ENCODE measurements around the gene TMEM163. TPM values are rescaled to one million over a fixed set of nuclear protein-coding genes. Genes with fewer than 3 reads are reported as not detected.

TMEM163 gene
- total and polyA plus RNA-seq, 2 of the 13 experiments (the other 11 are each of a cell fraction or from before 2014, with no cell fraction given), result 0.05 TPM; not detected in 1

- Histone ChIP-seq H3K9ac (ENCODE audit: insufficient read depth, low read depth, low read length) (no peak overlapping the region), H3K36me3 (replicated peaks in 1 of 2; ENCODE audit: control insufficient read depth in 1 of 2, insufficient read depth in 2 of 2, low read length in 2 of 2) (no peaks in the 10 kb centered on the region), H3K9me3 (ENCODE audit: low read length) (no peaks in the 10 kb centered on the region), H3K27me3 (ENCODE audit: control insufficient read depth in 1 of 2, insufficient read depth in 2 of 2, low read length in 2 of 2) (peaks cover 0 to 29% of the 10 kb centered on the region in 2 experiments; a peak in 2 of 5 replicates), H2AFZ (ENCODE audit: low read length) (no peak overlapping the region), H4K20me1 (ENCODE audit: insufficient read depth, low read length) (no peaks in the 10 kb centered on the region), H3K4me3 (replicated peaks in 1 of 3; ENCODE audit: insufficient read depth in 1 of 3, low read depth in 2 of 3, low read length in 3 of 3) (no peak overlapping the region), H3K4me1 (ENCODE audit: insufficient read depth, low read length) (no peaks in the 10 kb centered on the region), H3K4me2 (ENCODE audit: low read depth, low read length) (no peak overlapping the region), H3K27ac (ENCODE audit: extremely low read length, insufficient read depth, low read length) (no peak overlapping the region), H3K79me2 (ENCODE audit: insufficient read depth, low read length) (no peaks in the 10 kb centered on the region)
- ATAC-seq (no peak), FAIRE-seq (no peak), DNase-seq (ENCODE audit: low spot score) (no peak)
- ChIA-PET CTCF (ENCODE audit: low intra/inter-chr PET ratio, low total read pairs) (no interaction called here), POLR2A (no interaction called here)
- 20% methylated on average over 5 of the region's 5 CpGs for WGBS (ENCODE audit: low lambda C conversion rate)
- BruUV-seq (replicated peaks), result no TSS peak
- in situ Hi-C loops (cut with HindIII; ENCODE audit: extremely low pct_ligation_motif_present, low pct_unique_long_range_greater_than_20kb), result no loop called here
- intact Hi-C loops (cut with micrococcal nuclease; ENCODE audit: unreplicated experiment), result no loop called here
- TF ChIP-seq ZNF234 (CRISPR knock-in tag; conservative IDR thresholded peaks at IDR 0.05) (no peak), CERS6 (CRISPR knock-in tag; IDR thresholded peaks at IDR 0.05) (no peak), NFE2 (CRISPR knock-in tag; IDR thresholded peaks at IDR 0.05) (no peak), ARNT2 (CRISPR knock-in tag; IDR thresholded peaks at IDR 0.05; ENCODE audit: low read depth) (no peak), ZNF3 (CRISPR knock-in tag; IDR thresholded peaks at IDR 0.05) (no peak), SRSF9 (IDR thresholded peaks at IDR 0.05; ENCODE audit: borderline replicate concordance, insufficient read depth, low read depth, low read length, poor library complexity, severe bottlenecking) (no peak), ZSCAN30 (CRISPR knock-in tag; IDR thresholded peaks at IDR 0.05) (no peak), SP4 (CRISPR knock-in tag; IDR thresholded peaks at IDR 0.05) (no peak), ZNF776 (CRISPR knock-in tag; IDR thresholded peaks at IDR 0.05) (no peak), ZBTB21 (CRISPR knock-in tag; IDR thresholded peaks at IDR 0.05) (no peak), DDIT3 (CRISPR knock-in tag; IDR thresholded peaks at IDR 0.05) (no peak), ZFP41 (CRISPR knock-in tag; IDR thresholded peaks at IDR 0.05; ENCODE audit: borderline replicate concordance) (no peak), HNF1A (IDR thresholded peaks at IDR 0.05; ENCODE audit: low read depth) (no peak), HNF1A (CRISPR knock-in tag; IDR thresholded peaks at IDR 0.05; ENCODE audit: borderline replicate concordance) (no peak), ZMAT3 (CRISPR knock-in tag; conservative IDR thresholded peaks at IDR 0.05) (no peak), HOXA7 (CRISPR knock-in tag; IDR thresholded peaks at IDR 0.05) (no peak), SRSF4 (IDR thresholded peaks at IDR 0.05; ENCODE audit: low read depth, low read length, poor library complexity, severe bottlenecking) (no peak), SRSF1 (optimal IDR thresholded peaks at IDR 0.05; ENCODE audit: low read depth, low read length) (no peak), MBD4 (IDR thresholded peaks at IDR 0.05; ENCODE audit: borderline replicate concordance, low read length) (no peak)
These were observed 160.5 kb downstream of the TMEM163 start for GRCh38 chr2:134558208-134558830.

Measured in HepG2 (cell line).